Panc1 (cell line): ENCODE results near the gene MYO5B. TPM values are rescaled to one million over a fixed set of nuclear protein-coding genes. Genes with fewer than 3 reads are reported as not detected.
"Not testable (repeated sequence)": the region's sequence is repeated elsewhere in the genome, so short reads cannot be mapped to it uniquely, and the experiment has no call there.

Source experiments
- ATAC-seq: fragments of 200-7000 bp; cut with Tn5 transposase; 2 replicates; pipeline ENCODE4 v1.9.1; 2020; ENCODE audit warnings: mild to moderate bottlenecking, moderate library complexity
- BruUV-seq: library from RNA; stranded (reverse); fragments of 400-500 nt; replicated peaks from 2 replicates; lab custom pipeline; 2021; lab: Mats Ljungman, UMichigan
- CTCF ChIA-PET: fragments of 300-600 bp; sonication (Branson Sonifier 250); formaldehyde crosslinking; loops from one replicate; lab custom pipeline; 2022; ENCODE audit warnings: antibody characterized with exemption; lab: Charles Lee
- POLR2A ChIA-PET: fragments of 300-600 bp; sonication (Branson Sonifier 250); formaldehyde crosslinking; loops from one replicate; lab custom pipeline; 2022; ENCODE audit warnings: antibody characterized with exemption; lab: Charles Lee
- DNase-seq: peaks from one replicate; pipeline ENCODE4 v3.0.0-alpha.2; 2010; ENCODE audit warnings: low read depth, low spot score
- H3K27ac ChIP-seq: 2 replicates; pipeline ENCODE4 v1.5.1; 2011; ENCODE audit warnings: mild to moderate bottlenecking, low read length, inconsistent platforms
- H3K27me3 ChIP-seq: fragments of 200-500 bp; sonication (Bioruptor generic); 2 replicates; pipeline ENCODE4 v1.6.0; 2014; ENCODE audit warnings: low read length, inconsistent platforms; ENCODE audit not compliant: control insufficient read depth, insufficient read depth
- H3K36me3 ChIP-seq: fragments of 200-500 bp; sonication (Bioruptor generic); 2 replicates; pipeline ENCODE4 v1.5.1; 2014; ENCODE audit warnings: inconsistent platforms, mild to moderate bottlenecking, low read length, moderate library complexity; ENCODE audit not compliant: control insufficient read depth, insufficient read depth
- H3K4me1 ChIP-seq: 2 replicates; pipeline ENCODE4 v1.5.1; 2011; ENCODE audit warnings: inconsistent platforms, mild to moderate bottlenecking, low read length, moderate library complexity; ENCODE audit not compliant: control insufficient read depth, insufficient read depth
- H3K4me3 ChIP-seq, 2 experiments: 2 replicates each; pipeline ENCODE4 v1.5.1; 2011 to 2012; ENCODE audit warnings: low read depth in 2 of 2, low read length in 2 of 2, mild to moderate bottlenecking in 2 of 2, inconsistent platforms in 1 of 2, moderate library complexity in 1 of 2
- H3K9me3 ChIP-seq: fragments of 200-500 bp; sonication (Bioruptor generic); 2 replicates; pipeline ENCODE4 v1.5.1; 2014; ENCODE audit warnings: low read depth, mild to moderate bottlenecking, inconsistent platforms, low read length, moderate library complexity; ENCODE audit not compliant: control insufficient read depth, insufficient read depth
- POLR2AphosphoS5 ChIP-seq: IDR thresholded peaks from 2 replicates; pipeline ENCODE4 v1.6.1; 2012; ENCODE audit warnings: mild to moderate bottlenecking, low read depth, low read length, moderate library complexity
- REST ChIP-seq, 2 experiments: IDR thresholded peaks; 2 replicates each; pipeline ENCODE4 v1.6.1; 2011 to 2012; ENCODE audit warnings: low read depth in 2 of 2, control low read depth in 1 of 2, low read length in 1 of 2, mild to moderate bottlenecking in 1 of 2, moderate library complexity in 1 of 2; ENCODE audit not compliant: insufficient read depth in 1 of 2
- SIN3A ChIP-seq: IDR thresholded peaks from 2 replicates; pipeline ENCODE4 v1.6.1; 2012; ENCODE audit warnings: low read depth, mild to moderate bottlenecking, low read length, moderate library complexity, borderline replicate concordance; ENCODE audit not compliant: insufficient read depth
- TCF7L2 ChIP-seq: IDR thresholded peaks from 2 replicates; pipeline ENCODE4 v1.6.1; 2011; ENCODE audit warnings: mild to moderate bottlenecking, low read depth, low read length, inconsistent platforms
- in situ Hi-C: cut with HindIII; loops from 2 replicates; pipeline ENCODE4 v1.10.0; 2016; ENCODE audit warnings: low sequenced_read_pairs, low pct_unique_long_range_greater_than_20kb
- intact Hi-C: fragments of 100-400 bp; cut with micrococcal nuclease; formaldehyde crosslinking; loops from one replicate; pipeline ENCODE4 v1.10.0; 2022; ENCODE audit not compliant: unreplicated experiment
- total RNA-seq: library from RNA; stranded (reverse); gene quantifications from one replicate; pipeline ENCODE4 v1.2.1, GENCODE V29; 2021; ENCODE audit not compliant: unreplicated experiment
- TF ChIP-seq, protein P1 (sequence below): fragments of 450-650 bp; IDR thresholded peaks from 2 replicates; pipeline ENCODE4 v1.5.1; 2017; ENCODE audit warnings: mild to moderate bottlenecking

MYO5B gene
- total RNA-seq, 1 experiment from 2014 or later = 0.31 TPM

DNA sequence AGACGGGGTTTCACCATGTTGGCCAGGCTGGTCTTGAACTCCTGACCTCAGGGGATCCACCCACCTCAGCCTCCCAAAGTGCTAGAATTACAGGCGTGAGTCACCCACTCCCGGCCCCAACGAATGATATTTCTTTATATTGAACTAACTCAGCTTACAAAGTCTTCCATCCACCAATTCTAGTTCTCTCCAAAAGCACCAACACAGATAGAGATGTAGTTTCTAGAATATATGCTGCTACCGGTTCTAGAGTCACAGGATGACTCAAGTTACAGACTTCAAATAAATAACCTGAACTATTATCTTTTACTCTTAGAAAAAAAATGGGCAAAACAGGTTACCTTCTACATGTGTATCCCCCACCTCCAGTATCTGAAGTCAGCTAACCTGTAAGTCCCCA lies 390.9 kb downstream of the MYO5B start:
- Histone ChIP-seq H3K4me1 (no peaks in the 10 kb centered on the region), H3K27ac (no peak overlapping the region), H3K36me3 (no peaks in the 10 kb centered on the region), H3K27me3 (no peaks in the 10 kb centered on the region), H3K4me3 (no peak overlapping the region), H3K9me3 (no peaks in the 10 kb centered on the region)
- POLR2A ChIA-PET = no interaction called here
- TF ChIP-seq POLR2AphosphoS5 = no peak
- DNase-seq = no peak
- in situ Hi-C loops = no loop called here
- no peak for ATAC-seq
- intact Hi-C loops = no loop called here
- BruUV-seq = no TSS peak
- CTCF ChIA-PET = no interaction called here

DNA sequence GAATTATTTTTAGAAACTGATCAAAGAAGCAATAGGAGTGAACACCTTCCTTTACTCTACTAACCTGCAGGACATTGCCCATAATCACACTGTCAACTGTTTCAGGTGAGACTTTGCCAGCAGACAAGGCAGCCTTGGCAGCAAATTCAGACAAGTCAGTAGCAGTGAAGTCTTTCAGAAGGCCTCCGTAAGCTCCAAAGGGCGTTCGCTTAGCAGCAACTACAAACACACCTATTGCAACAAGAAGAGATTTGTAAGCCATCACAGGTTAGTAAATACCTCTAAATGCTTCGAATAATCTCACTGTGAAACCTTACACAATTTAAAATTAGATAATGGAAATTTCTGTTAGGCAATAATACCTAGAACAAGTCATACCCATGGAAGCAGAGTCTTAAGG lies 392.3 kb downstream of the MYO5B start:
- Histone ChIP-seq H3K4me3 (no peak overlapping the region), H3K4me1 (no peaks in the 10 kb centered on the region), H3K9me3 (no peaks in the 10 kb centered on the region), H3K27ac (no peak overlapping the region), H3K36me3 (no peaks in the 10 kb centered on the region; the same call in 1 of the 2 replicates), H3K27me3 (no peaks in the 10 kb centered on the region)
- TF ChIP-seq SIN3A (no peak), TCF7L2 (no peak), REST (IDR thresholded peaks at IDR 0.05; ENCODE audit: insufficient read depth in 1 of 2, low read depth in 2 of 2, low read length in 1 of 2) (no peak), POLR2AphosphoS5 (no peak)
- TF ChIP-seq, protein P1, sequence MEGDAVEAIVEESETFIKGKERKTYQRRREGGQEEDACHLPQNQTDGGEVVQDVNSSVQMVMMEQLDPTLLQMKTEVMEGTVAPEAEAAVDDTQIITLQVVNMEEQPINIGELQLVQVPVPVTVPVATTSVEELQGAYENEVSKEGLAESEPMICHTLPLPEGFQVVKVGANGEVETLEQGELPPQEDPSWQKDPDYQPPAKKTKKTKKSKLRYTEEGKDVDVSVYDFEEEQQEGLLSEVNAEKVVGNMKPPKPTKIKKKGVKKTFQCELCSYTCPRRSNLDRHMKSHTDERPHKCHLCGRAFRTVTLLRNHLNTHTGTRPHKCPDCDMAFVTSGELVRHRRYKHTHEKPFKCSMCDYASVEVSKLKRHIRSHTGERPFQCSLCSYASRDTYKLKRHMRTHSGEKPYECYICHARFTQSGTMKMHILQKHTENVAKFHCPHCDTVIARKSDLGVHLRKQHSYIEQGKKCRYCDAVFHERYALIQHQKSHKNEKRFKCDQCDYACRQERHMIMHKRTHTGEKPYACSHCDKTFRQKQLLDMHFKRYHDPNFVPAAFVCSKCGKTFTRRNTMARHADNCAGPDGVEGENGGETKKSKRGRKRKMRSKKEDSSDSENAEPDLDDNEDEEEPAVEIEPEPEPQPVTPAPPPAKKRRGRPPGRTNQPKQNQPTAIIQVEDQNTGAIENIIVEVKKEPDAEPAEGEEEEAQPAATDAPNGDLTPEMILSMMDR = no peak
- DNase-seq (no peak), ATAC-seq (no peak)
- ChIA-PET CTCF (no interaction called here), POLR2A (no interaction called here)
- no TSS peak for BruUV-seq
- intact Hi-C loops = no loop called here
- in situ Hi-C loops = no loop called here

DNA sequence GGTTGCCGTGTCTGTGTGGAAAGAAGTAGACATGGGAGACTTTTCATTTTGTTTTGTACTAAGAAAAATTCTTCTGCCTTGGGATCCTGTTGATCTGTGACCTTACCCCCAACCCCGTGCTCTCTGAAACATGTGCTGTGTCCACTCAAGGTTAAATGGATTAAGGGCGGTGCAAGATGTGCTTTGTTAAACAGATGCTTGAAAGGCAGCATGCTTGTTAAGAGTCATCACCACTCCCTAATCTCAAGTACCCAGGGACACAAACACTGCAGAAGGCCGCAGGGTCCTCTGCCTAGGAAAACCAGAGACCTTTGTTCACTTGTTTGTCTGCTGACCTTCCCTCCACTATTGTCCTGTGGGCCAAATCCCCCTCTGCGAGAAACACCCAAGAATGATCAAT lies 394.5 kb downstream of the MYO5B start:
- intact Hi-C loops, in situ Hi-C loops: not testable (repeated sequence)
- CTCF ChIA-PET = interaction anchor here (0.6 kb wide), 1 partner anchor 13 kb away, joined by 3 read pairs; no protein-coding TSS in a partner anchor

DNA sequence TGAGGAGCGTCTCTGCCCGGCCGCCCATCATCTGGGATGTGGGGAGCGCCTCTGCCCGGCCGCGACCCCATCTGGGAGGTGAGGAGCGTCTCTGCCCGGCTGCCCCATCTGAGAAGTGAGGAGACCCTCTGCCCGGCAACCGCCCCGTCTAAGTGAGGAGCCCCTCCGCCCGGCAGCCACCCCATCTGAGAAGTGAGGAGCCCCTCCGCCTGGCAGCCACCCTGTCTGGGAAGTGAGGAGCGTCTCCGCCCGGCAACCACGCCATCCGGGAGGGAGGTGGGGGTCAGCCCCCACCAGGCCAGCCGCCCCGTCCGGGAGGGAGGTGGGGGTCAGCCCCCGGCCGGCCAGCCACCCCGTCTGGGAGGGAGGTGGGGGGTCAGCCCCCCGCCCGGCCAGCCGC lies 395.1 kb downstream of the MYO5B start:
- in situ Hi-C loops, intact Hi-C loops, H3K27me3 ChIP-seq, H3K27ac ChIP-seq, H3K4me1 ChIP-seq, H3K36me3 ChIP-seq, BruUV-seq, H3K4me3 ChIP-seq, H3K9me3 ChIP-seq, POLR2A ChIA-PET, DNase-seq, ATAC-seq: not testable (repeated sequence)
- CTCF ChIA-PET = interaction anchor here (0.6 kb wide), 1 partner anchor 14 kb away, joined by 3 read pairs; no protein-coding TSS in a partner anchor

More for the DNA sequence above, 394.5 kb downstream of the MYO5B start:
- H3K27me3 ChIP-seq, POLR2A ChIA-PET, BruUV-seq, H3K36me3 ChIP-seq, H3K9me3 ChIP-seq, H3K4me3 ChIP-seq, H3K27ac ChIP-seq, H3K4me1 ChIP-seq, DNase-seq, ATAC-seq: not testable (repeated sequence)
